Body of pancreas (tissue), 4 donors: ENCODE measurements around the gene METTL4. TPM values are rescaled to one million over a fixed set of nuclear protein-coding genes. Genes with fewer than 3 reads are reported as not detected.

Experiments used
- ATAC-seq: fragments of 150-250 bp; one replicate; pipeline ENCODE4 v1.9.1; 2016
- DNase-seq, 4 donors: peaks; one replicate each; pipeline ENCODE4 v3.0.0-alpha.2; 2019
- H3K27ac ChIP-seq, 4 donors: fragments of 200-600 bp; sonication (generic); 1 replicate in 3 of 4; 2 replicates in 1 of 4; pipeline versions ENCODE4 v1.5.1 to v1.6.1; 2016 to 2019; ENCODE audit warnings: mild to moderate bottlenecking in 1 of 4, mixed read lengths in 1 of 4, moderate library complexity in 1 of 4
- H3K27me3 ChIP-seq, 2 donors: fragments of 200-600 bp; sonication (generic); one replicate each; pipeline ENCODE4 v1.6.0; 2016; ENCODE audit warnings: mild to moderate bottlenecking in 1 of 2
- H3K36me3 ChIP-seq, 2 donors: fragments of 200-600 bp; sonication (generic); replicated peaks in 1 of 2; 2 replicates each; pipeline ENCODE4 v1.5.1; 2016; ENCODE audit warnings: low read depth in 2 of 2; ENCODE audit not compliant: insufficient read depth in 1 of 2
- H3K4me1 ChIP-seq: fragments of 200-600 bp; sonication (generic); one replicate; pipeline ENCODE4 v1.6.0; 2016
- H3K4me3 ChIP-seq, 2 donors: fragments of 200-600 bp; sonication (generic); 1 replicate in 1 of 2; 2 replicates in 1 of 2; pipeline ENCODE4 v1.5.1; 2016 to 2019
- H3K9me3 ChIP-seq, 3 donors: fragments of 200-600 bp; sonication (generic); 1 replicate in 2 of 3; 2 replicates in 1 of 3; pipeline ENCODE4 v1.5.1; 2016
- POLR2A ChIP-seq, 3 donors: fragments of 450-650 bp; IDR thresholded peaks; one replicate each; pipeline ENCODE4 v1.6.1; 2016; ENCODE audit warnings: antibody characterized with exemption in 3 of 3, mild to moderate bottlenecking in 2 of 3
- WGBS, 2 donors: methylation state at CpG; one replicate each; pipeline ENCODE4 v1.1.5; 2017; 5-methylcytosine and 5-hydroxymethylcytosine counted together
- intact Hi-C: fragments of 100-400 bp; cut with DNase I; formaldehyde crosslinking; loops from one replicate; pipeline ENCODE4 v1.15.1; 2023
- small RNA-seq: library from RNA; depleted of rRNA; stranded (forward); fragments of <200 nt; gene quantifications from one replicate; pipeline ENCODE3, GENCODE V24; 2016
- total RNA-seq, 2 donors: library from RNA; depleted of rRNA; stranded (reverse); fragments of >200 nt; gene quantifications; one replicate each; pipeline ENCODE4 v1.1.0, GENCODE V29; 2016
- TF ChIP-seq, protein P1 (sequence below), 7 experiments: fragments of 450-650 bp in 4 of 7; fragments of 200-600 bp in 3 of 7; sonication (generic) in 3 of 7; IDR thresholded peaks; one replicate each; pipeline ENCODE4 v1.5.1; 2016 to 2019; ENCODE audit warnings: antibody characterized with exemption in 7 of 7

METTL4 gene
- total RNA-seq, 2 donors from 2014 or later, result 1.8 to 4.3 TPM

DNA sequence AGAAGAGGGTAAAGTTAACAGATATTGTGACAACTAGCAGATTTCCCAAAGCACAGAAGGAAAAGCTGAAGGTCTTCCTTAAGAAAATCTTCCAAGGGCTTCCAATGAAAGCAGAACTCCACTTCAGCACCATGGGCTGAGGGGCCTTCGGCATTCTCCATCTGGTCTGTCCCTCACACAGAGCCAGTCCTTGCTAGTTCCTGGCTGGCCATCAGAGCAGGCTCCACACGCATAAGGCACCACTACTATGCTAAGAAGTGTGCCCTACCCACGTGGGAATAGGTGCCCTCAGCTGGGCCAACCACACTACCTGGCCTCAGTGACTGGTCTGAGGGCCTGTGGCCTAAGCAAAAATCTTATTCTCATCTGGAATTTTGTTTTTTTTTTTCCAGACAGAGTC, 73.5 kb downstream of the METTL4 start:
- H3K4me3 ChIP-seq, result no peak overlapping the region
- H3K36me3 ChIP-seq, result no peaks in the 10 kb centered on the region
- no peak for TF ChIP-seq POLR2A (IDR thresholded peaks at IDR 0.05)
- TF ChIP-seq, protein P1, sequence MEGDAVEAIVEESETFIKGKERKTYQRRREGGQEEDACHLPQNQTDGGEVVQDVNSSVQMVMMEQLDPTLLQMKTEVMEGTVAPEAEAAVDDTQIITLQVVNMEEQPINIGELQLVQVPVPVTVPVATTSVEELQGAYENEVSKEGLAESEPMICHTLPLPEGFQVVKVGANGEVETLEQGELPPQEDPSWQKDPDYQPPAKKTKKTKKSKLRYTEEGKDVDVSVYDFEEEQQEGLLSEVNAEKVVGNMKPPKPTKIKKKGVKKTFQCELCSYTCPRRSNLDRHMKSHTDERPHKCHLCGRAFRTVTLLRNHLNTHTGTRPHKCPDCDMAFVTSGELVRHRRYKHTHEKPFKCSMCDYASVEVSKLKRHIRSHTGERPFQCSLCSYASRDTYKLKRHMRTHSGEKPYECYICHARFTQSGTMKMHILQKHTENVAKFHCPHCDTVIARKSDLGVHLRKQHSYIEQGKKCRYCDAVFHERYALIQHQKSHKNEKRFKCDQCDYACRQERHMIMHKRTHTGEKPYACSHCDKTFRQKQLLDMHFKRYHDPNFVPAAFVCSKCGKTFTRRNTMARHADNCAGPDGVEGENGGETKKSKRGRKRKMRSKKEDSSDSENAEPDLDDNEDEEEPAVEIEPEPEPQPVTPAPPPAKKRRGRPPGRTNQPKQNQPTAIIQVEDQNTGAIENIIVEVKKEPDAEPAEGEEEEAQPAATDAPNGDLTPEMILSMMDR (IDR thresholded peaks at IDR 0.05), result no peak
- intact Hi-C loops, result no loop called here
- H3K9me3 ChIP-seq, result no peaks in the 10 kb centered on the region
- DNase-seq, result no peak
- ATAC-seq, result no peak
- WGBS, 2 donors, result 65 to 75% methylated on average over 3 of the region's 3 CpGs
- no peaks in the 10 kb centered on the region for H3K27me3 ChIP-seq
- no peaks in the 10 kb centered on the region for H3K4me1 ChIP-seq
- no peak overlapping the region for H3K27ac ChIP-seq

DNA sequence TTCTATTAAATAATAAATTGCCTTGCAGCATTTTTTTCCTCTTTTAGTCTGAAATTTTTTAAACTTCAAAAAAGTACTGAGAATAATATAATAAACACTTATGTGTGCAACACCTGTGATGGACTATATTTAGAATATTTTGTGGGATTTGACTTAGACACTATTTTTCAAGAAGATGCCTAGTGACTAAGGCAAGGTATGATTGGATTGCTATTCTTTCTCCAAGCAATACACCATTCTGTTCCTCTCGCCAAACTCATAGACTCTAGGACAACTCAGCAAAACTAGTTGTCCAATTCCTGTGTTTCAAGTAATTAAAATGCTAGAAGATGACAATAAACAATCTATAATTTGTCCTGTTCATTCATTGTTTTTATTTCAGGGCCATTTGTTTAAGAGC, 75.9 kb downstream of the METTL4 start:
- Histone ChIP-seq H3K4me3 (no peak overlapping the region), H3K9me3 (no peaks in the 10 kb centered on the region), H3K4me1 (no peaks in the 10 kb centered on the region), H3K27me3 (no peaks in the 10 kb centered on the region), H3K27ac (no peak overlapping the region), H3K36me3 (no peaks in the 10 kb centered on the region)
- intact Hi-C loops, result no loop called here
- no peak for DNase-seq
- 92 to 94% methylated on average over 1 of the region's 1 CpG for WGBS, 2 donors
- no peak for TF ChIP-seq POLR2A (IDR thresholded peaks at IDR 0.05)
- TF ChIP-seq, protein P1 (IDR thresholded peaks at IDR 0.05), result no peak
- no peak for ATAC-seq

DNA sequence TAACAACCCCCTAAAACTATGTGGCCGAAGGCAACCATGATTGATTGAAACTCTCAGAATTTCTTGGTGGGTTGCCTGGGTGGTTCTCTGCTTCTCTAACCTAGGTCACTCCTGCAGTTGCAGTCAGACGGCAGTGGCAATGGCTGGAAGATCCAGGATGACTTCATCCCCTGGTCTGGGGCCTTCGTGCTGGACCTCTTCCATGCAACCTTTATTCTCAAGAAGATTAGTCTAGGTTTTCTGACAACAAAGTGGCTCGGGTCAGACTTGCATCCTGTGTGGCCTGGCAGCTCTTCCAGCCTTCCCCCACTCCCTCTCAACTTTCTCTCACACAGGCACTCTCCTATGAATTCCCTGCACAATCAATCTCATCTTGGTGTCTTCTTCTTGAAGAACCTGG, 76.4 kb downstream of the METTL4 start:
- no peaks in the 10 kb centered on the region for H3K27me3 ChIP-seq
- TF ChIP-seq, protein P1 (IDR thresholded peaks at IDR 0.05), result no peak
- no peak for TF ChIP-seq POLR2A (IDR thresholded peaks at IDR 0.05)
- intact Hi-C loops, result no loop called here
- DNase-seq (no peak), ATAC-seq (no peak)
- H3K4me1 ChIP-seq, result no peaks in the 10 kb centered on the region
- H3K36me3 ChIP-seq, result no peaks in the 10 kb centered on the region
- H3K4me3 ChIP-seq, result no peak overlapping the region
- 71 to 76% methylated on average over 3 to 4 of the region's 4 CpGs for WGBS, 2 donors
- H3K27ac ChIP-seq, result no peak overlapping the region
- H3K9me3 ChIP-seq, result no peaks in the 10 kb centered on the region

Small RNAs within 50 kb of the gene (small RNA-seq; reads per million reads assigned to genes)
- gene RF00019, result not detected
- not detected for gene RF01233

Other genes starting within 250 kb of the METTL4 start
- gene NDC80, start 52 bp upstream of the METTL4 start, total RNA-seq, result not detected
- 100 to 1,000 TPM in 1 of 2 donors, 10 to 100 TPM in 1; 56.0 to 100 TPM for gene SMCHD1, start 84.2 kb upstream of the METTL4 start, total RNA-seq